GM19452 (cell line): ENCODE data around the gene DNAJA4.

ENCODE experiments used
- ATAC-seq: cut with Tn5 transposase; IDR thresholded peaks from one replicate; pipeline ENCODE4 v1.9.1; 2021; ENCODE audit not compliant: unreplicated experiment

The DNAJA4 gene

GRCh38 chr15:78313383-78313782, 49.0 kb downstream of the DNAJA4 start:
- no peak for ATAC-seq

DNA sequence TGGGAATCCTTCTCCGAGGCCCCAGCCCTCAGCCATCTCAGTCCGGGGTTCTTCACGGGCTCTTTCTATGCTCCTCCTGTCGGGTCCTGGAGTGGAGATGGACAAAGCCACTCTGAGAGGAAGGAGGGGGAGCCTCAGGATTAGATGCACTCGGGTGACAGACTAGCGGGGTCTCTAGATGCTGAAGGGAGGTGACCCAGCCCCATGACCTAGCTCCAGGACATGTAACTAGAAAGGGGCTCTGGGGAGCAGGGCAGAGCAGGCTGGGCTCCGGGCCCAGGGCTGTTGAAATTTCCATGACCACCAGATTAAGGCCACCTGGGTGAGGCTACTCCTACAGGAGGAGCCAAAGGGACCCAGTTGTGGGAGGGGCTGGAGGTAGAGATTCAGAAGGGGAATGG, 49.8 kb downstream of the DNAJA4 start:
- ATAC-seq: no peak

GRCh38 chr15:78315686-78316282, 51.4 kb downstream of the DNAJA4 start:
- ATAC-seq: no peak

- no peak for ATAC-seq
These were observed 52.1 kb downstream of the DNAJA4 start for GRCh38 chr15:78316283-78317083.

DNA sequence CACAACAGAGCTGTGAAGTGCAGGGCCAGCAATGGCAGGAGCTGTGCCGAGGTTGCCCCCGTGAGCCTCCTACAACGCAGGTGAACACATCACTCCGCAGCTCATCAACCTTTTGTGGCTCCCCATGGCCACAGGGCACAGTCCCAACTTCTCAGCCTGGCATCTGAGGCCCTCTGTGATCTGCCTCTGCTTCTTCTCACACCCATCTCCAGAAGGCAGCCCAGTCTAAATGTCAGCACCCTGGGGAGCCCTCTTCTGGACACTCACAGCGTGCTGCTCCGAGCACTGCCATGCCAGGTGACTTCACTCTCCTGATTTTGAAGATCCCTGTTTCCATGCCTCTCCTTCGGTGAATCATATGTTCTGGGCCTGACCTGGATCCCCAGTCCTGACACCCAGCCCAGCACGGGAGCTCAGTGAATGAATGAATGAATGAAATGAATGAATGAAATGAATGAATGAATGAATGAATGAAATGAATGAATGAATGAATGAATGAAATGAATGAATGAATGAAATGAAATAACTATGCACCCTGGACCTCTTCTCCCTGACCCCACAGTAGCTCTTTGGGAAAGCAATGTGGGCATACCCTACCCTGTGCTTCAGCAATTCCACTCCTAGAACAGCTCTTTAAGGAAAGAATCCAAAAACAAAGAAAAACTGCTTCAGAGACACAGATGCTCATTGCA, 52.9 kb downstream of the DNAJA4 start:
- no peak for ATAC-seq

- no peak for ATAC-seq
These were observed 55.2 kb downstream of the DNAJA4 start for GRCh38 chr15:78319588-78319987.

DNA sequence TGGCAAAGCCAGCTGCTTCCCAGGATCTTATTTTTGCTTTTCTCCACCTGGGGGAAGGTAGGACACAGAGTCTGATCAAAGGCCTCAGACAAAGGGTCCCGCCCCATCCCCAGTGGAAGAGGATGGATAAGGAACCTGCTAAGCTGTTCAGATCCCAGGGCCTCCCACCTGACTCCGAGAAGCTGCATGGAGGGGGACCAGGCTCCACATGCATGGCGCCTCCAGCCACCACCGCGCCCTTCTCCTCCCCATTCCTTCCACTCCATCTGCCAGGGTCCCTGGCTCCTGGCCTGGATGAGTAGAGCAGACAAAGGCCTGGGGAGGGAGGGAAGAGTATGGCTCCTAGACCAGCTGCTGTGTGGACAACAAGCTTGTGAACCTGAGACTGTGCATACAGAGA, 55.8 kb downstream of the DNAJA4 start:
- ATAC-seq: no peak

GRCh38 chr15:78321041-78321570, 56.7 kb downstream of the DNAJA4 start:
- no peak for ATAC-seq

DNA sequence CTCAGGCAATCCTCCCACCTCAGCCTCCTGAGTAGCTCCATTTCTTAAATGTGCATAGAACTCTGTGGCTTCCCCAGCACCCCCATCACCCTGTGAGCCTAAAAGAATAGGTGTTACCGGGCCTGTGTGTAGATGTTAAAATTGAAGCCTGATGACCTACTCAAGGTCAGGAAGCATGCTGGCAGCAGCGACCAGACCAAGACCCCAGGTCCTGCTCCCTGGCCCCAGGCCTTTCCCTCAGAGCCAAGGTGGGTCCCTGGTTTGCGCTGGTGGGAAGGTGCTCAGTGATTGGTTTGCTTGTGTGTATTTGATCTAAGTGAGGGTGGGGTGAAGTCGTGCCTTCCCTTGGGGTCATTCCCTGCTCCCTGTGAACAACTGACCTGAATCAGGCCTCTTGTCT, 57.4 kb downstream of the DNAJA4 start:
- no peak for ATAC-seq

DNA sequence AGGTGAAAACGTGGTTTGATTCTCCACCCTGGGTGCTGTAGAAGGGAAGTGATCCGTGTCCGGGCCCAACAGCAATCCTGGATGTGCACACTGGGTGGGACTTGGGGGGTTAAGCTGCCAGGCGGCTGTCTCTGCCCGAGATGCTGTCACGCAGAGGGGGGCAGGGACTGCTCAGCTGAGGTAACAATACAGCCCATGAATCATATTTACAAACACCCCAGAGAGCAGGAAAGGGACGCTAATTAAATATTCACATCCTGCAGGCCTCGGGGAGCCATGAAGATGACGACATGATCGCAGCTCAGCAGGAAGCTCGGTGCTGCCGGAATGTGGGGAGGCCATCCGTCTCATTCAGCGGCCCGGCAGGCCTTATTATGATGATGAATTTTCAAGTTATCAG, 57.9 kb downstream of the DNAJA4 start:
- ATAC-seq: no peak

DNA sequence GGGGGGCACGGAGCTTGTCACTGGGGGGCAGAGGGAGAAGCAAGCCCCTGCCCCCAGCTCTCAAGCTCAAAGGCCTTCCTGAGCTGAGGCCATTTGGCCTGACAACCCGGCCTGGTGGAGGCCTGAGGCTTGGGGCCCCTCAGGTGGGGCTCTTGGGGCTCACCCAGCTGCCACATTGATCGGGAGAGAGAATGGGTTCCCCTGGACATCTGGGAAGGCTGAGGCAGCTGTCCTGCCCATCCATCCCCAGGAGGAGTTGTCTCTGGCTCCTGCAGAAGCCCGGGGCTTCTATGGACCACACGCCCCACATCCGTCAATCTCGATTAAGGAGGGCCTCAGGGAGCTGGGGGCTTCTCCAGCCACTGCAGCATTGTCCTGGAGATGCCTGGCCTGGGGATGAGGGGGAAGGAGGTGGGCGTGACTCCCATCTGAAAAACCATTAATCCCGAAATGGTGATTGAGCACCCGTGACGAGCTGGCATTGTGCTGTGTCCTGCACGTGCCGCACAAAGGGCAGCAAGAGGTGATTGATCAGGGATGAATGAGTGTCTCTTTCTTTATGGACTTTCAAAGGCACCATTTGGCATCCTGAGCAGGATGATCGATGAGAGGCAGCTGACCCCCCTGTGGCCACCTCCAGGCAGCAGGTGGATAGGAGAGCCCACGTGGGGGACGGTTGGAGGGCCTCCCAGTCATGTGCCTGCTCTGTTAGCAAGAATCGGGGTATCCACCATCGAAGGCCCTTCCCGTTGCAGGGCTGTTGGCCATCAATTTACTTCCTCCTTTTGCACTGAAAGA, 58.6 kb downstream of the DNAJA4 start:
- ATAC-seq: no peak

DNA sequence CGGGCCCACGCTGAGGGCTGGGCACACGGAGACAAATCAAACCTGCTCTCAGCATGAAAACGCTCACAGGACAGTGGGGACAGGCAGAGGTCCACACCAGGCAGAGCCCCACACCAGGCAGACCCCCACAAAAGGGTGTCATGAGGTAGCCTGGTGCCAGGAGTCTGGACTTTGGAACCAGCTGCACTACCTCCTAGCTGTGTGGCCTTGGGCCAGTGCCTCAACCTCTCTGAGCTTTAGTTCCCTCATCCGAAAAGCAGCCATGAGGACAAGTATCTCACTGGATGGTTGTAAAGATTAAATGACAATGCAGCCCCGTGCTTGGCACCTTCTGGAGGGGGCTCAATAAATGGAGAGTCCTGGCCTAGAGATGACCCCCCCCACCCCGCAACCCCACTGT, 59.3 kb downstream of the DNAJA4 start:
- ATAC-seq: no peak

DNA sequence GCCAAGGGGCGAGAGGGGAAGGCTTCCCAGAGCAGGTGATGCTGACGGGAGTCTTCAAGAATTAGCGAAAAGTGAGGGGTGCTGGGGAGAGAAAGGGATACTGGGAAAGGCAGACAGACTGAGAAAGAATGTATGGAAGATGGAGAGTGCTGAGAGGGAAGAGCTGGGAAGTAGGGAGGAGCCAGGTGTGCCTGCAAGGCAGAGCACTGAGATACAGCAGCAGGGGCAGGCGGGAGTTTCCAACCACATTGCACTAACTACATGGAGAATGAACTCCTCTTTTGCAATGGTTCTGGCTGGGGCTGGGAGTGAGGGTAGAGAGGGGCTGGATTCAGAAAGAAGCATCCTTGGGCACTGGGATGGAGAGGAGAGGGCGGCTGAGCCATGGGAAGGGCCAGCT, 59.8 kb downstream of the DNAJA4 start:
- no peak for ATAC-seq

DNA sequence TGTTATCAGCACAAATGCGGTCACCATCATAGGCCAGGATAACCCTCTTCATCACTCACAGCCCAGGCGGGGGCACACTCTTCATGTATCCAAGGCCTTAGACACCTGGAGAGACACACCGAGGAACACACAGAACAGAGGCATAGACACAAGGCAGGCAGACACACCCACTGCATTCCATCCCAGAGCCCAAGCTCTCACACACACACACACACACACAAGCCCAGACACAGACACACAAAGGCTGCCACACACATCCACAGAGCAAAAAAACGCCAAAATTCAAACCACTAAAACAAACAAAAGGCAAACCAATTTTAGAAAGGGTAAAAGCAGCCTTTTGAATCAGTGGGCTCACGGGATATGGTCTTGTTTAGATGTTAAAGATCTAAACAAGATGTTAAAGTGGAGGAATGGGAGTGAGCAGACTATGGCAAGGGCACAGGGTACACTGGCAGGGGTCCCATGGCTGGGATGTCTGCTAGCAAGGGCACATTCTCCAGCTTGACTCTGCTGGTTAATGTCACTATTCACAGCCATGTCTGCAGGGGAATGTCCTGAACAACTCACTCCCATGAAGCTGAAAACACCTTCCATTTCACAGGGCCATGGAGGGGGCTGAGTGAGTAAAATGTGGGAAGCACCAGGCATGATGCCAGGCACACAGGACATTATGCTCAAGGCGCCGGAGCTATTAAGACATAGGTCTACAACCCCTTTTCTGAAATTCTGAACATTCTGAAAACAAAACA, 60.9 kb downstream of the DNAJA4 start:
- no peak for ATAC-seq

GRCh38 chr15:78327466-78327865, 63.1 kb downstream of the DNAJA4 start:
- no peak for ATAC-seq

DNA sequence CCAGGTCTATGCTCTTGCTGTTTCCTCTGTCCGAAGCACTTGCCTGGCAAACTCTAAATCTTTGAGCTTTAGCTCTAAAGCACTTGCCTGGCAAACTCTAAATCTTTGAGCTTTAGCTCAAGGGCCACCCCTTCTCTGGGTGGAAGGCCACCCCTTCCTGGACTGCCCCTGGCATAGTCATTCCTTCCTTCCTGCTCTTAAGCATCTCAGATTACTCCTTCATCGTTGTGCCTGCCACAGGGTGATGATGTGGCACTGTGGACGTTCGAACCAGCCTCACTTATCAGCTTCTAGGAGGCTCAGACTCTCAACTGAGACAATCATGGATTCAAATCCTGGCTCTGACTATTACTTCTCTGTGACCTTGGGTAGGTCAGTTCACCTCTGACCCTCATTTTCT, 65.3 kb downstream of the DNAJA4 start:
- no peak for ATAC-seq
